GM19438 (cell line): ENCODE data around the gene ZDHHC14.
"Not testable (repeated sequence)": the region's sequence is repeated elsewhere in the genome, so short reads cannot be mapped to it uniquely, and the experiment has no call there.

Source experiments
- ATAC-seq: cut with Tn5 transposase; IDR thresholded peaks from one replicate; pipeline ENCODE4 v1.9.1; 2021; ENCODE audit warnings: low read depth; ENCODE audit not compliant: unreplicated experiment

The ZDHHC14 gene

DNA sequence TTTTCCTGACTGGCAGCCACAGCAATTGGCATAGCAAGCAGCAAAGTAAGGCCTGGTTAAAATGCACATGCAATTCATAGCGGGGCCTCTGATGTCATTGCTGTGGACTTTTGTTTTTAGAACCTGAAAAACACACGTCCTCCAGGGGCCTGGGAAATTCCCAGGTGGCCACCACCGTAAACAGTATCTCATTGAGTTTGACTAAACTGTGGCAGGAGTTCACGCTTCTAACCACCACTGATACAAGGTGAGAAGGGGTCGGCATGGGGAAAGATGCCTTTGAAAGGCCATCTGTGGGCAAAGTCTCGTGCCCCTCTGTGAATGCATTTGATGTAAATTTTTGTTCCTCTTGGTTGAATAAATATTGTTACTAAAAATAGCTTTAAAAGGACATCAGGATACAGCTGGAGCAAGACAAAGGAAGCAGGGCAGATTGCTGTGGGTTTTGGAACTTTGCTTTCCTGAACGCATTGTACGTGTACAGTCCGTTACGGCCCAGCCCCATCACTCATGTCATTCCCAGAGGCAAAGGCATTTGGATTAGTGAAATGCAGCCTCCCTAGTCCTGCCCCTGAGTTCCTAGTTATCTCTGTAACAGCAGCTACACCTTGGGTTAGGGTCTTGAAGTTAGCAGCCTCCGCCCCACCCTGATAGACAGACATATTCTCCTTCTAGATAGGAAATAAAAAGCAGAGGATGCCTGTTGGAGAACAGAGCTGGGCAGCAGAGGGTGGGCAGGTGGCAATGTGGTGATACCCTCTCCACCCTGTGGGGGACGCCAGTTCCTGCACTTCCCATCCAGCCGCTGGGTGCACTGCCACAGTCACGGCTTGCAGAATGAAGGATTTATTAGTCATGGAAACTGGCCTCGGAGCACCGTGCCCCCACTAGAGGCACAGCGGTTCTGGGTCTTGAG is 80.3 kb downstream of the ZDHHC14 start:
- peak; percentile 61 for ATAC-seq

GRCh38 chr6:157462956-157463742 is 82.2 kb downstream of the ZDHHC14 start:
- ATAC-seq = no peak

DNA sequence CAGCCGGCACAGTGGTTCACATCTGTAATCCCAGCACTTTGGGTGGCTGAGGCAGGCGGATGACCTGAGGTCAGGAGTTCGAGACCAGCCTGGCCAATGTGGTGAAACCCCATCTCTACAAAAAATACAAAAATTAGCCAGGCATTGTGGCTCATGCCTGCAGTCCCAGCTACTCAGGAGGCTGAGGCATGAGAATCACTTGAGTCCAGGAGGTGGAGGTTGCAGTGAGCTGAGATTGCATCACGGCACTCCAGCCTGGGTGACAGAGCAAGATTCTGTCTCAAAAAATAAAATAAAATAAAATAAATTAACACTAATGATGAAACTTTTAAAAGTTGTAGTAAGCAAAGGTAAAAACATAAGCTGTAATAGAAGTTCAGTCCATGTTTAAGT is 82.7 kb downstream of the ZDHHC14 start:
- not testable (repeated sequence) for ATAC-seq

DNA sequence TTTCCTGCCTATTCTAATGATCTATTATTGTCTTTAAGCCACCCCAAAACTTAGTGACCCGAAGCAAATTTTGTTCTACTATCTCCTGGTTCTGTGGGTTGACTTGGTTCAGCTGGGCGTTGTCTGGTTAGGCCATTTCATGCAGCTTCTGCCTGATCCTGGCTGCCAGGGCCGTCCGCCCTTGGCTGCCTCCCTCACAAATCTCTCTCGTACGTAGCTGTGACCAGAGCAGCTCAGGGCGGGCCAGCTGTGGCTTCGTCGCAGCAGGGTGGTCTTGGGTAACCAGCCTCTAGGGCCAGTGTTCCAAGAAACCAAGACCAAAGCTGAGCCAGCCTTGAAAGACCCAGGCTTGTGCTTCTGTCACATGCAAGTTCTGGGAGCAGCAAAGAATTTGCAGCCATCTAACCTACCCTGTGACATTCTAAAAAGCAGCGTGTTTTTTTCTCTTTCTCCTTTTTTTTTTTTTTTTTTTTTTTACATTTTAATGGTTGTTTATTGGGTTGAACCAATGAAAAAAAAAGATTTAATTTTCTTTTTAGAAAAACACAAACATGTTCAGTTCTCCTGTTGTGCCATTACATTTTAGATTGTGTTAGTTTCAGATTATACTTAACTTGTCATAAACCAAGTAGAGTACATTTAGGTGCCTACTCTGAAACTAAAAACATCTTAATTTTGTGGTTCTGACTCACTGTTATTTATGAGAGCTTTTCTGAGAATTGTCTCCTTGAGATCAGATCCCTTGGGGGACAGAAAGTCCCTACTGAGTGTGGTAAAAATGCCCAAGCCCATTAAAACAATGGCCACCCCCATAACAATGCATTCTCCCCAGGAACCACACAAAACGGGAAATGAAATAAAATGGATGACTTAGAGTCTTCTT is 83.9 kb downstream of the ZDHHC14 start:
- ATAC-seq = no peak

DNA sequence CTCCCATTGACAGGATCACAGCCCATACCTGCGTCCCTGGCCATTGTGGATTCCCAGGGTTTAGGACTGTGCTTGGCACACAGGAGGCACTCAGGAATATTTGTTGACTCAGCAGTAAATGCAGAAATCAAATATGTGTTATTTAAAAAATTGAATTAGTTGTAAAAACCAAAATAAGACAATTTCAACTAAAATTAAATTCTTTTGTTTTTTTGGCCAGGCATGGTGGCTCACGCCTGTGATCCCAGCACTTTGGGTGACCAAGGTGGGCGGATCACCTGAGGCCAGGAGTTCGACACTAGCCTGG is 85.3 kb downstream of the ZDHHC14 start:
- no peak for ATAC-seq

DNA sequence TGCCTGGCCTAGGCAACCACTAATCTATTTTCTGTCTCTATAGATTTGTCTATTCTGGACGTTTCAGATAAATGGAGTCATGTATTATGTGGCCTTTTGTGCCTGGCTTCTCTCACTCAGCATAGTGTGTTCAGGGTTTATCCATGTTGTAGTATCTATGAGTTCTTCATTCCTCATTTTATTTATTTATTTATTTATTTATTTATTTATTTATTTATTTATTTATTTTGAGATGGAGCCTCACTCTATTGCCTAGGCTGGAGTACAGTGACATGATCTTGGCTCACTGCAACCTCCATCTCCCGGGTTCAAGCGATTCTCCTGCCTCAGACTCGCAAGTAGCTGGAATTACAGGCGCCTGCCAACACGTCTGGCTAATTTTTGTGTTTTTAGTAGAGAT is 86.3 kb downstream of the ZDHHC14 start:
- not testable (repeated sequence) for ATAC-seq

DNA sequence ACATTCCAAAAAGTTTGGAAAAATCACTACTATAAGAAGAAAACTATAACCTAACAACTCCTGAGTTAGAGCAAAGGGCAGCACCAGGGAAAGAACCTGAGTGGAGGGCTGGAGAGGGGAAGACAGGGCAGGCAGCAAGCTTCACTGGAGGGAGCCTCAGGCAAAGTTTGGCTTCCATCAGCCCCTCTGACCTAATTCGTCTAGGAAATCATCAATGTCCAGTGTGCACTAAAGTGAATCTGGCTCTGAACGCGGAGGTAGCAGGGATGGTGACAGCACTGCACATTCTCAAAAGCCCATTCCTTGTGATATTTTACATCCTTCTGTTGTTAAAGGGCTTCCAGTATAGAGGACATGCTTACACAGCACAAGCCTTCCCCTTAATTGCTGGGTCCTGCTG is 87.1 kb downstream of the ZDHHC14 start:
- no peak for ATAC-seq

- ATAC-seq = no peak
Observed at GRCh38 chr6:157468574-157468973, 87.6 kb downstream of the ZDHHC14 start.

- no peak for ATAC-seq
Observed at GRCh38 chr6:157469378-157469777, 88.4 kb downstream of the ZDHHC14 start.

DNA sequence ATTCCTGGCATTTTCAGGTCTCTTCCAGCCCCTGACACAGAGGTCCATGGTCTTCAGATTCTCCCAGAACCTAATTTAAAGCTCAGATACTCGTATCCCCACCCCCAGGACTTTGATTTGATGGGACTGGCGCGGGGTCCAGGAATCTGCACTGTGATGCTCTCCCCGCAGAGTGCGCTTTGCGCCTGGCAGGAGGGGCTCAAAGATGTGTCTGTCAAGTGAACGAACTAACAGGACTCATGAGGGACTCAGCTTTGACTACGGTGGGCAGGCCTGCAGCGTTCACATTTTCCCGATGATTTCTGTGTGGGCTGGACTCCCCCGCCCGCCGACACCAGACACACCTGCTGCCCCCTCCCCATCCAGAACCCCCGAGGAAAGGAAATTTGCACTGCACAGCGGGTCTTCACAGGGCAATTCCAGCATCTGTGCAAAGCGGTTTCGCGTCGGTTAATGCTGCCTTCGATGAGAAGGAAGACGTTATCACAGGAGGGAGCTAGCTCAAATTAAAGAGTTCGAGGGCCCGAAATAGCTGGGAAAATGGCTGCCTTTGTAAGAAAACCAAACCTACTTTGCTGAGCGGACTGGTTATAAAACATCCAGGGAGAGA is 90.2 kb downstream of the ZDHHC14 start:
- no peak for ATAC-seq

DNA sequence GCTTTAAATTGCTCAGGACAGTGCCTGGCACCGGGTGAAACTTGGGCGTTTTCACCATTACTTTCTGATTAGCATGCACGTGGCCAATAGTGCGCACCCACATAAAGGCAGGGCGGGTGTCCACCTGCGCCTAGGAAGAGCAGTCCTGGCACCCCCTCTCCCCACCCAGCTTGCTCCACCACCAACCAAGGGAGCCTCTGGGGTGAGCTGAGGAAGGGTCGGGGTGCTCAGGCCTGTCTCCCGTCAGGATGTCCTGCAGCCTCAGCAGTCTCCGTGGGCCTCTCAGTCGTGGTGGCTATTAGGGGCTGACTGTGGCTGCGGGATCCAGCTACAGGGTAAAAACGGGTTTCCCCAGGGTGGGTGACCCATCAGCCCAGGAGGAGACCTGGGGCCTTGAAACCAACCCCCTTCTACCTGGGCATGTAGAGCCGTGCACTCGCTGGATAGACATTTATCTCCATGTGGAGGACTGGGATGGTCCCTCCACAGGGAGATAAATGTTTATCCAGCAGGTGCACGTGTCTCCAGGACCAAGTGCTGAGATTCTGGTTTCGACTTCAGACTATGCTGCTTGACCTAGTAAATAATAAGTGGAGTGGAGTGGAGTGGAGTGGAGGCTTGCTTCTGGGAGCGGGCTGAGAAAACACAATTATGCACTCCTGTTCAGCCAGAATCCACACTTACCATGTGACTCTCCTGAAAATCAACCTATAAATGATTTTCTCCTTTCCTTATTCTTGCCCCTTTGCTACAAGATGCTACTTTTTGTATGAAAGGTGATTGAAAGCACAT is 91.1 kb downstream of the ZDHHC14 start:
- ATAC-seq = no peak

GRCh38 chr6:157476797-157477196 is 95.8 kb downstream of the ZDHHC14 start:
- ATAC-seq = no peak

DNA sequence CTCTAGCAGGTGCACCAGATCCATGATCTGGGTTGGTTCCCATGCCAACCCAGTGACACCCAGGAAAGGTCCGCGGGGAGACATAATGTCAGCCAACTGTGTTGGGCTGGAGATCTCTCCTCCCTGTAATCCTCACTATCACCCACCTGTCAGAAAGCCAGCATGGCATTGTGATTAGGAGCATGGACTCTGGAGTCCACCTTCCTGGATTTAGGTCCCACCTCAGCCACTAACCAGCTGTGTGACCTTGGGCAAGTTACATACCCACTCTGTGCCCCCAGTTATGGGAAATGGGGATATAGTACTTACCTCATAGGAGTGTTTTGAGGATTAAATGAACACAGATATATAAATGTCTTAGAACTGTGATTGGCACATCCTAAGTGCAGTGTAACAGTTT is 97.9 kb downstream of the ZDHHC14 start:
- ATAC-seq = no peak

DNA sequence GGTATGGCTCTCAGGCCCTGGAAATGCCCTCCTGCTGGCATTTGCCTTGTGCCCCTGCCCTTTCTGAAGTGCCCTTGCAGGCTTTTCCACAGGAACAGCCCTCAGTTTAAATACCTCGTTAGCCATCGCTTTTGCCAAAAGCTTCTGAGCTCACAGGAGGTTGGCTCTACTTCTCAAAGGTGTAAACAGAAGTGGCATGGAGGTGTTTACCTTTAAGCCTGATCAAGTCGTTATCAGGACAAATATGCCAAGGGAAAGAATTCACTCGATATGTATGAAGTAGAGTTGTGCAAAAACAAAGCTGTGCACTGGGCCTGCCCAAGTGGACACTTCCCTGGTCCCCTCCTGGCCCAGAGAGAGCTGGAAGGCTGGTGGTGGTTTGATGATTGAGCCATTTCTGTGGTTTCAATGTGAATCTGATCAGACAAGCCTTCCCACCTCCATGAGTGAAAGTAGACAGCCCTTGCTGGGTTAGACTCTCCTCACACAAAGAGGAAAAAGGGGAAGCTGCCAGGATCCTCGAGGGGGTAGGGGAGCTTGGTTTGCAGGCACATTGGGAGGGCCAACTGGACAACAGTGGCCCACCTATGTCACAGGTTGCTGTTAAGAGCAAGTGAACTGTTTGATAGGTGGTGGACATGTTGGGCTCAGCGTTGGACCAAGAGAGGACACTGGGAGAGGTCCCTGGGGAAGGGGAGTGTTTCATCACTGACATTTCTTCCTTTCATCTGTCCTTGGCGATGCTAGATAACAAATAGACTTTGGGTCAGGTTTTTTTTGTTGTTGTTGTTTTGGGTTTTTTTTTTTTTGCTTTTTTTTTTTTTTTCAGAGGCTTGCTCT is 98.7 kb downstream of the ZDHHC14 start:
- no peak for ATAC-seq

DNA sequence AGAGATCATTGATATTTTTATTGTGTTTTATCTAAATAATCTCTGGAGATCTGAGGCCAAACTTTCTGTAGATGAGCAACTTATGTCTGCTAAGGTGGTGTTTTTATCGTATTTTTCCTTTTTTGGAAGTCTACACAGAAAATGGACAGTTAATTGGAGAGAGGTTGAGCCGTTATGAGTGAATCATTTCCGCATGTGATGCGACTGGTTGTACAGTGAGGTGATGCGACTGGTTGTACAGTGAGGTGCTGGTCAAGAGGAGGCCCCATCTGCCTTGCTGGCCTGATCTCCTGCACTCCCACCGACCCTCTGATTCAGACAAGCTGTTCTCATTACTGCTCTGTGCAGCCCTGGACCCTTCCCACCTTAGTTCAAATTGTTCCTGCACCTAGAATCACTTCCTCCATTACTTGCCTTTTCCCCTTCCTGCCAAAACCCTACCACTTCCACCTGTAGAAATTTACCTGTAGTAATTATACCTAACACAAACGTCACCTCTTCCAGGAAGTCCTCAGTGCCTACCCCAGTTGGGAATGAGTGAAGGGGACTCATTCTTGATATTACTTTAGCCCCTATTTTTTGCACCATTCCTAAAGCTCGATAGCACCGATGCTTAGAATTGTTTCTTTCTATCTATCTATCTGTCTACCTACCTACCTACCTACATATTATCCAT is 100.3 kb downstream of the ZDHHC14 start:
- no peak for ATAC-seq

GRCh38 chr6:157481865-157482249 is 100.9 kb downstream of the ZDHHC14 start:
- ATAC-seq = no peak

DNA sequence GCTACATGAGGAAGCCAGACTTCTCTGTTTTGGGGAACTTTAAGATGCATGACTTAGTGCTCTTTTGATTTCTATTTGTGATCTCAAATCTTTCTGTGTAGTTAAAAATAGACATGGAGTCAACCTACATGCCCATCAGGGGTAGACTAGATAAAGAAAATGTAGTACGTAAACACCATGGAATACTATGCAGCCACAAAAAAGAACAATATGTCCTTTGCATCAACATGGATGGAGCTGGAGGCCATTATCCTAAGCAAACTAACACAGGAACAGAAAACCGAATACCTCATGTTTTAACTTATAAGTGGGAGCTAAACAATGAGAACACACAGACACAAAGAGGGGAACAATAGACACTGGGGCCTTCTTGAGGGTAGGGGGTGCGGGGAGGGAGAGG is 102.8 kb downstream of the ZDHHC14 start:
- no peak for ATAC-seq

GRCh38 chr6:157484181-157484580 is 103.2 kb downstream of the ZDHHC14 start:
- no peak for ATAC-seq
